SK-N-SH treated with all-trans-retinoic acid at 6 μM for 48 hours (cell line): Measurements from ENCODE around the gene GRAMD4.

Experiments used
- ATAC-seq: fragments of 200-7000 bp; cut with Tn5 transposase; 3 replicates; pipeline ENCODE4 v1.9.1; 2020; ENCODE audit warnings: mild to moderate bottlenecking, moderate library complexity
- ARNTL ChIP-seq: fragments of 450-650 bp; formaldehyde crosslinking; IDR thresholded peaks from 2 replicates; pipeline ENCODE4 v1.5.0; 2020; ENCODE audit warnings: low read depth, mild to moderate bottlenecking, moderate library complexity, borderline replicate concordance
- BACH2 ChIP-seq: fragments of 250-450 bp; sonication (Bioruptor Pico); IDR thresholded peaks from 2 replicates; pipeline ENCODE4 v1.9.0; 2021; ENCODE audit warnings: mild to moderate bottlenecking, borderline replicate concordance
- CSDC2 ChIP-seq: fragments of 250-450 bp; sonication (Bioruptor Pico); IDR thresholded peaks from 2 replicates; pipeline ENCODE4 v1.5.0; 2020; ENCODE audit warnings: mild to moderate bottlenecking, moderate library complexity
- ESRRG ChIP-seq: fragments of 250-450 bp; sonication (Bioruptor Pico); IDR thresholded peaks from 2 replicates; pipeline ENCODE4 v1.6.1; 2021; ENCODE audit warnings: mild to moderate bottlenecking
- GLIS3 ChIP-seq: fragments of 250-450 bp; sonication (Bioruptor Pico); IDR thresholded peaks from 2 replicates; pipeline ENCODE4 v1.5.0; 2020; ENCODE audit warnings: mild to moderate bottlenecking, moderate library complexity
- ISL1 ChIP-seq: fragments of 250-450 bp; sonication (Bioruptor Pico); IDR thresholded peaks from 2 replicates; pipeline ENCODE4 v2.1.2; 2022; ENCODE audit warnings: mild to moderate bottlenecking, moderate library complexity
- PPARA ChIP-seq: fragments of 250-450 bp; sonication (Bioruptor Pico); IDR thresholded peaks from 2 replicates; pipeline ENCODE4 v1.5.0; 2020; ENCODE audit warnings: mild to moderate bottlenecking, borderline replicate concordance
- RARB ChIP-seq: fragments of 250-450 bp; sonication (Bioruptor Pico); IDR thresholded peaks from 2 replicates; pipeline ENCODE4 v1.8.0; 2021; ENCODE audit warnings: mild to moderate bottlenecking, moderate library complexity
- SNAI2 ChIP-seq: fragments of 250-450 bp; sonication (Bioruptor Pico); IDR thresholded peaks from 2 replicates; pipeline ENCODE4 v1.5.0; 2020; ENCODE audit warnings: mild to moderate bottlenecking, moderate library complexity
- TCF4 ChIP-seq: fragments of 250-450 bp; sonication (Bioruptor Pico); IDR thresholded peaks from 2 replicates; pipeline ENCODE4 v1.8.0; 2021; ENCODE audit warnings: mild to moderate bottlenecking, moderate library complexity, borderline replicate concordance
- TOX ChIP-seq: fragments of 250-450 bp; sonication (Bioruptor Pico); IDR thresholded peaks from 2 replicates; pipeline ENCODE4 v1.8.0; 2021; ENCODE audit warnings: mild to moderate bottlenecking, moderate library complexity, borderline replicate concordance
- TSHZ2 ChIP-seq: fragments of 250-450 bp; sonication (Bioruptor Pico); IDR thresholded peaks from 2 replicates; pipeline ENCODE4 v1.5.0; 2020; ENCODE audit warnings: mild to moderate bottlenecking, moderate library complexity
- ZC3H10 ChIP-seq: fragments of 250-450 bp; sonication (Bioruptor Pico); IDR thresholded peaks from 2 replicates; pipeline ENCODE4 v1.5.1; 2021; ENCODE audit warnings: mild to moderate bottlenecking, moderate library complexity
- ZFP3 ChIP-seq: fragments of 250-450 bp; sonication (Bioruptor Pico); IDR thresholded peaks from 2 replicates; pipeline ENCODE4 v1.5.0; 2020; ENCODE audit warnings: mild to moderate bottlenecking, moderate library complexity
- ZFP30 ChIP-seq: fragments of 450-650 bp; formaldehyde crosslinking; IDR thresholded peaks from 2 replicates; pipeline ENCODE4 v1.5.0; 2022; ENCODE audit warnings: mild to moderate bottlenecking, moderate library complexity
- ZNF70 ChIP-seq: fragments of 450-650 bp; formaldehyde crosslinking; IDR thresholded peaks from 2 replicates; pipeline ENCODE4 v1.5.0; 2020; ENCODE audit warnings: mild to moderate bottlenecking, moderate library complexity
- ZNF8 ChIP-seq: fragments of 450-650 bp; formaldehyde crosslinking; IDR thresholded peaks from 2 replicates; pipeline ENCODE4 v1.5.0; 2020; ENCODE audit warnings: mild to moderate bottlenecking, moderate library complexity
- TF ChIP-seq, protein P1 (sequence below): fragments of 250-450 bp; sonication (Bioruptor Pico); IDR thresholded peaks from 2 replicates; pipeline ENCODE4 v1.5.1; 2021; ENCODE audit warnings: mild to moderate bottlenecking, moderate library complexity
- TF ChIP-seq, protein P2 (sequence below): fragments of 250-450 bp; sonication (Bioruptor Pico); IDR thresholded peaks from 2 replicates; pipeline ENCODE4 v1.8.0; 2020; ENCODE audit warnings: mild to moderate bottlenecking, moderate library complexity, borderline replicate concordance
- TF ChIP-seq, protein P3 (sequence below): fragments of 250-450 bp; sonication (Bioruptor Pico); IDR thresholded peaks from 2 replicates; pipeline ENCODE4 v1.5.1; 2020; ENCODE audit warnings: low read depth, mild to moderate bottlenecking, moderate library complexity
- TF ChIP-seq, protein P4 (sequence below): fragments of 250-450 bp; sonication (Bioruptor Pico); IDR thresholded peaks from 2 replicates; pipeline ENCODE4 v1.8.0; 2021; ENCODE audit warnings: low read depth, mild to moderate bottlenecking, moderate library complexity, borderline replicate concordance

GRAMD4 gene

DNA sequence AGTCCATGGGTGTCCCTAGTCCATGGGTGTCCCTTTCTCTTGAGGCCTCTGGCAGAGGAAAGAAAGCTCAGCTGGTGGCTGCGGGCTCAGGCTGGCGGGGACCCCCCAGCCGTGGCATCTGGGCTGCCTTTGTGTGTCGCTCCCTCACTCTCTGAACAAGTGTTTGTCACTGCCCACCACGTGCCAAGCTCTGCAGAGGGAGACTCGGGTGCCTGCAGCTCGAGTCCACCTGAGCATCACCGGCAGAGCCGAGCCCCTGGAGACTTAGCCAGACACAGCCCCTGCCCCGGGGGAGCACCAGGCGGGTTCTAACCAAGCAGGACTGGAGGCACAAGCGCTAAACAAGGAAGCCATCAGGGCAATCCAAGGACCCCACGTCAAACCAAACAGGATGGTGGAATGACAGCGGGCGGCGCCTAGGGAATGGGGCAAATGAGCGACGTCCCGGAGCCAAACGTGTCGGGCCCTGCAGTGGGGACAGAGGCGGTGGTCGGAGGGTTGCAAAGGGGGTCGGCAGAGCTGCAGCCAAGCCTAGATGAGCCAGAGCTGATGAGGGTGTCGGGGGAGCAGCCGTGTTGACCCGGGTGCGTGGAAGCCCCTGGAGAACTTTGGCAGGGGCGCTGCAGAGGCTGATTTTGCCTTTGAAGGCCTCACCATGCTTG lies 2.1 kb upstream of the GRAMD4 start:
- TF ChIP-seq RARB (no peak), ZFP3 (no peak), SNAI2 (CRISPR knock-in tag) (no peak), GLIS3 (CRISPR knock-in tag) (no peak), ISL1 (no peak), ARNTL (no peak), CSDC2 (no peak), BACH2 (CRISPR knock-in tag) (no peak), TOX (no peak)
- TF ChIP-seq, protein P1, sequence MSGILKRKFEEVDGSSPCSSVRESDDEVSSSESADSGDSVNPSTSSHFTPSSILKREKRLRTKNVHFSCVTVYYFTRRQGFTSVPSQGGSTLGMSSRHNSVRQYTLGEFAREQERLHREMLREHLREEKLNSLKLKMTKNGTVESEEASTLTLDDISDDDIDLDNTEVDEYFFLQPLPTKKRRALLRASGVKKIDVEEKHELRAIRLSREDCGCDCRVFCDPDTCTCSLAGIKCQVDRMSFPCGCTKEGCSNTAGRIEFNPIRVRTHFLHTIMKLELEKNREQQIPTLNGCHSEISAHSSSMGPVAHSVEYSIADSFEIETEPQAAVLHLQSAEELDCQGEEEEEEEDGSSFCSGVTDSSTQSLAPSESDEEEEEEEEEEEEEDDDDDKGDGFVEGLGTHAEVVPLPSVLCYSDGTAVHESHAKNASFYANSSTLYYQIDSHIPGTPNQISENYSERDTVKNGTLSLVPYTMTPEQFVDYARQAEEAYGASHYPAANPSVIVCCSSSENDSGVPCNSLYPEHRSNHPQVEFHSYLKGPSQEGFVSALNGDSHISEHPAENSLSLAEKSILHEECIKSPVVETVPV (CRISPR knock-in tag), result no peak
- TF ChIP-seq, protein P2, sequence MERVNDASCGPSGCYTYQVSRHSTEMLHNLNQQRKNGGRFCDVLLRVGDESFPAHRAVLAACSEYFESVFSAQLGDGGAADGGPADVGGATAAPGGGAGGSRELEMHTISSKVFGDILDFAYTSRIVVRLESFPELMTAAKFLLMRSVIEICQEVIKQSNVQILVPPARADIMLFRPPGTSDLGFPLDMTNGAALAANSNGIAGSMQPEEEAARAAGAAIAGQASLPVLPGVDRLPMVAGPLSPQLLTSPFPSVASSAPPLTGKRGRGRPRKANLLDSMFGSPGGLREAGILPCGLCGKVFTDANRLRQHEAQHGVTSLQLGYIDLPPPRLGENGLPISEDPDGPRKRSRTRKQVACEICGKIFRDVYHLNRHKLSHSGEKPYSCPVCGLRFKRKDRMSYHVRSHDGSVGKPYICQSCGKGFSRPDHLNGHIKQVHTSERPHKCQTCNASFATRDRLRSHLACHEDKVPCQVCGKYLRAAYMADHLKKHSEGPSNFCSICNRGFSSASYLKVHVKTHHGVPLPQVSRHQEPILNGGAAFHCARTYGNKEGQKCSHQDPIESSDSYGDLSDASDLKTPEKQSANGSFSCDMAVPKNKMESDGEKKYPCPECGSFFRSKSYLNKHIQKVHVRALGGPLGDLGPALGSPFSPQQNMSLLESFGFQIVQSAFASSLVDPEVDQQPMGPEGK (CRISPR knock-in tag), result no peak
- TF ChIP-seq, protein P3, sequence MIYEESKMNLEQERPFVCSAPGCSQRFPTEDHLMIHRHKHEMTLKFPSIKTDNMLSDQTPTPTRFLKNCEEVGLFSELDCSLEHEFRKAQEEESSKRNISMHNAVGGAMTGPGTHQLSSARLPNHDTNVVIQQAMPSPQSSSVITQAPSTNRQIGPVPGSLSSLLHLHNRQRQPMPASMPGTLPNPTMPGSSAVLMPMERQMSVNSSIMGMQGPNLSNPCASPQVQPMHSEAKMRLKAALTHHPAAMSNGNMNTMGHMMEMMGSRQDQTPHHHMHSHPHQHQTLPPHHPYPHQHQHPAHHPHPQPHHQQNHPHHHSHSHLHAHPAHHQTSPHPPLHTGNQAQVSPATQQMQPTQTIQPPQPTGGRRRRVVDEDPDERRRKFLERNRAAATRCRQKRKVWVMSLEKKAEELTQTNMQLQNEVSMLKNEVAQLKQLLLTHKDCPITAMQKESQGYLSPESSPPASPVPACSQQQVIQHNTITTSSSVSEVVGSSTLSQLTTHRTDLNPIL (CRISPR knock-in tag), result no peak
- TF ChIP-seq, protein P4, sequence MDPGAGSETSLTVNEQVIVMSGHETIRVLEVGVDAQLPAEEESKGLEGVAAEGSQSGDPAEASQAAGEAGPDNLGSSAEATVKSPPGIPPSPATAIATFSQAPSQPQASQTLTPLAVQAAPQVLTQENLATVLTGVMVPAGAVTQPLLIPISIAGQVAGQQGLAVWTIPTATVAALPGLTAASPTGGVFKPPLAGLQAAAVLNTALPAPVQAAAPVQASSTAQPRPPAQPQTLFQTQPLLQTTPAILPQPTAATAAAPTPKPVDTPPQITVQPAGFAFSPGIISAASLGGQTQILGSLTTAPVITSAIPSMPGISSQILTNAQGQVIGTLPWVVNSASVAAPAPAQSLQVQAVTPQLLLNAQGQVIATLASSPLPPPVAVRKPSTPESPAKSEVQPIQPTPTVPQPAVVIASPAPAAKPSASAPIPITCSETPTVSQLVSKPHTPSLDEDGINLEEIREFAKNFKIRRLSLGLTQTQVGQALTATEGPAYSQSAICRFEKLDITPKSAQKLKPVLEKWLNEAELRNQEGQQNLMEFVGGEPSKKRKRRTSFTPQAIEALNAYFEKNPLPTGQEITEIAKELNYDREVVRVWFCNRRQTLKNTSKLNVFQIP, result no peak
- ATAC-seq, result no peak

DNA sequence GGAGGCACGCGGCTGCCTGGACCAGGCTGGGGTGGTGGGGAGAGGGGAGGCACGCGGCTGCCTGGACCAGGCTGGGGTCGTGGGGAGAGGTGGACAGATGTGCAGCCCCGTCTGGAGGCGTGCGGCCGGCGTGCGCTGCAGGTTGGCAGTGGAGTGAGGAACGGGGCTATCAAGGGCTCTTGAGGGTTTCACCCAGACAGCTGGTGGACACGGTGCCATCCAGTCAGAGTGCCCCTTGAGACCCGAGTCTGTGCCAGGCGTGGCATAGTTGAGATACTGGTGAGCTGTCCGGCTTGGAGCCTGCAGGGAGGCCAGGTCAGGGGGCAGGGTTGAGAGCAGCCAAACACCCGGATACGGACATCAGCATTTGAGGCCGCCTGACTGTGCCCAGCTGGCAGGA lies 1.5 kb upstream of the GRAMD4 start:
- TF ChIP-seq ZC3H10, result no peak
- TF ChIP-seq BACH2 (CRISPR knock-in tag), result no peak
- TF ChIP-seq, protein P1 (CRISPR knock-in tag), result no peak
- TF ChIP-seq, protein P3 (CRISPR knock-in tag), result no peak
- no peak for TF ChIP-seq ZFP3
- TF ChIP-seq TCF4, result no peak
- TF ChIP-seq TSHZ2 (CRISPR knock-in tag), result no peak
- no peak for TF ChIP-seq ZFP30 (CRISPR knock-in tag)
- no peak for TF ChIP-seq ZNF8 (CRISPR knock-in tag)
- TF ChIP-seq SNAI2 (CRISPR knock-in tag), result no peak
- no peak for TF ChIP-seq PPARA (CRISPR knock-in tag)
- TF ChIP-seq ESRRG (CRISPR knock-in tag), result no peak
- TF ChIP-seq, protein P2 (CRISPR knock-in tag), result no peak
- no peak for TF ChIP-seq RARB
- TF ChIP-seq, protein P4, result no peak
- no peak for TF ChIP-seq TOX
- TF ChIP-seq ZNF70 (CRISPR knock-in tag), result no peak
- TF ChIP-seq ISL1, result no peak
- no peak for ATAC-seq
